Caco-2 (cell line): ENCODE measurements around the gene SLC38A5. TPM values are rescaled to one million over a fixed set of nuclear protein-coding genes. Genes with fewer than 3 reads are reported as not detected.
"Not testable (repeated sequence)": the region's sequence is repeated elsewhere in the genome, so short reads cannot be mapped to it uniquely, and the experiment has no call there.

Experiments used
- BruUV-seq: library from RNA; stranded (reverse); fragments of 400-500 nt; replicated peaks from 2 replicates; lab custom pipeline; 2021; lab: Mats Ljungman, UMichigan
- CTCF ChIA-PET: fragments of 300-600 bp; sonication (Branson Sonifier 250); formaldehyde crosslinking; loops from one replicate; lab custom pipeline; 2022; ENCODE audit warnings: antibody characterized with exemption; lab: Charles Lee
- POLR2A ChIA-PET: fragments of 300-600 bp; sonication (Branson Sonifier 250); formaldehyde crosslinking; loops from one replicate; lab custom pipeline; 2022; ENCODE audit warnings: antibody characterized with exemption; lab: Charles Lee
- DNase-seq, 2 experiments: peaks; one replicate each; pipeline versions ENCODE4 v3.0.0 to v3.0.0-alpha.2; 2020 to 2022
- H3K27me3 ChIP-seq: replicated peaks from 2 replicates; pipeline ENCODE4 v1.6.0; 2011; ENCODE audit warnings: low read length; ENCODE audit not compliant: control insufficient read depth, insufficient read depth
- H3K36me3 ChIP-seq: 2 replicates; pipeline ENCODE4 v1.5.1; 2011; ENCODE audit warnings: low read length; ENCODE audit not compliant: control insufficient read depth, insufficient read depth
- H3K4me1 ChIP-seq: fragments of 250-450 bp; sonication (Bioruptor Pico); 2 replicates; pipeline ENCODE4 v1.5.1; 2020; ENCODE audit warnings: mild to moderate bottlenecking
- H3K4me3 ChIP-seq: 2 replicates; pipeline ENCODE4 v1.5.1; 2011; ENCODE audit warnings: low read depth, mild to moderate bottlenecking, control low read depth, low read length
- H3K9me3 ChIP-seq: fragments of 250-450 bp; sonication (Bioruptor Pico); 2 replicates; pipeline ENCODE4 v1.5.1; 2020; ENCODE audit warnings: mild to moderate bottlenecking, moderate library complexity
- H3K27ac Mint-ChIP-seq: one replicate; pipeline ENCODE4 v1.8.0; 2022; ENCODE audit warnings: mixed read lengths; ENCODE audit not compliant: unreplicated experiment
- H3K27me3 Mint-ChIP-seq: one replicate; pipeline ENCODE4 v1.8.0; 2022; ENCODE audit warnings: mixed read lengths; ENCODE audit not compliant: insufficient read depth, unreplicated experiment
- H3K36me3 Mint-ChIP-seq: one replicate; pipeline ENCODE4 v1.8.0; 2022; ENCODE audit warnings: mild to moderate bottlenecking, mixed read lengths; ENCODE audit not compliant: insufficient read depth, unreplicated experiment
- H3K4me1 Mint-ChIP-seq: one replicate; pipeline ENCODE4 v1.8.0; 2022; ENCODE audit warnings: low read depth, mixed read lengths; ENCODE audit not compliant: unreplicated experiment
- H3K4me3 Mint-ChIP-seq: one replicate; pipeline ENCODE4 v1.8.0; 2022; ENCODE audit warnings: mild to moderate bottlenecking, moderate library complexity, mixed read lengths; ENCODE audit not compliant: unreplicated experiment
- H3K9me3 Mint-ChIP-seq: one replicate; pipeline ENCODE4 v1.8.0; 2022; ENCODE audit warnings: mixed read lengths; ENCODE audit not compliant: unreplicated experiment
- intact Hi-C: fragments of 100-400 bp; cut with micrococcal nuclease; formaldehyde crosslinking; loops from one replicate; pipeline ENCODE4 v1.10.0; 2022; ENCODE audit not compliant: unreplicated experiment
- total RNA-seq: library from RNA; stranded (reverse); gene quantifications from 2 replicates; pipeline ENCODE4 v1.2.3, GENCODE V29; 2022

Gene SLC38A5
- total RNA-seq, 1 experiment from 2014 or later, result 0.95 TPM

GRCh38 chrX:48411860-48412259 is 58.2 kb downstream of the SLC38A5 start, which contains the start of gene SSX4B:
SSX4B (minus strand) TSS chrX:48411960; CDS start chrX:48411372, 588 bp downstream.
- H3K27me3 ChIP-seq, result not testable (repeated sequence)

More at GRCh38 chrX:48411860-48412259, 58.2 kb downstream of the SLC38A5 start, which contains the start of gene SSX4B:
- H3K27me3 Mint-ChIP-seq, CTCF ChIA-PET, H3K9me3 ChIP-seq, POLR2A ChIA-PET, intact Hi-C loops, H3K4me1 Mint-ChIP-seq, DNase-seq, H3K4me1 ChIP-seq, H3K36me3 Mint-ChIP-seq, H3K4me3 Mint-ChIP-seq, H3K9me3 Mint-ChIP-seq, H3K4me3 ChIP-seq, H3K27ac Mint-ChIP-seq, BruUV-seq, H3K36me3 ChIP-seq: not testable (repeated sequence)

Other genes with a start within 250 kb of the SLC38A5 start
- not detected in 2 replicates for gene SSX1, start 214.9 kb downstream of the SLC38A5 start, total RNA-seq
- gene SSX3, start 113.6 kb downstream of the SLC38A5 start, total RNA-seq, result not detected in 2 replicates
- not detected in 2 replicates for gene SSX4, start 86.7 kb downstream of the SLC38A5 start, total RNA-seq
- not detected in 2 replicates for gene SSX4B, start 58.3 kb downstream of the SLC38A5 start, total RNA-seq
- gene FTSJ1, start 5.9 kb upstream of the SLC38A5 start, total RNA-seq, result 41.1 and 41.6 TPM in 2 replicates
- gene PORCN, start 38.7 kb upstream of the SLC38A5 start, total RNA-seq, result 3.2 and 4.6 TPM in 2 replicates
- 141 and 154 TPM in 2 replicates for gene EBP, start 51.5 kb upstream of the SLC38A5 start, total RNA-seq
- gene TBC1D25, start 69.5 kb upstream of the SLC38A5 start, total RNA-seq, result 9.3 and 11.1 TPM in 2 replicates
- gene RBM3, start 104.2 kb upstream of the SLC38A5 start, total RNA-seq, result 233 and 264 TPM in 2 replicates
- gene WDR13, start 127.2 kb upstream of the SLC38A5 start, total RNA-seq, result 41.8 and 46.5 TPM in 2 replicates
- 0.39 and 0.43 TPM in 2 replicates for gene WAS, start 213.5 kb upstream of the SLC38A5 start, total RNA-seq
- gene SUV39H1, start 226.5 kb upstream of the SLC38A5 start, total RNA-seq, result 13.9 and 15.8 TPM in 2 replicates